ENCODE results near the gene IQSEC3.
"Not testable (repeated sequence)": the region's sequence is repeated elsewhere in the genome, so short reads cannot be mapped to it uniquely, and the experiment has no call there.

The IQSEC3 gene

GRCh38 chr12:66428-66781, at the start of gene IQSEC3:
IQSEC3 (plus strand) TSS chr12:66767; CDS start chr12:66883, 116 bp downstream.
- in situ Hi-C loops (cut with HindIII; ENCODE audit: low pct_unique_long_range_greater_than_20kb, low sequenced_read_pairs), result not testable (repeated sequence)

GRCh38 chr12:17370-18340, 48.9 kb upstream of the IQSEC3 start:
- DNase-seq (ENCODE audit: low read depth in 1 of 2, low spot score in 1 of 2); in situ Hi-C loops (cut with HindIII; ENCODE audit: low pct_unique_long_range_greater_than_20kb, low sequenced_read_pairs): not testable (repeated sequence)

More at GRCh38 chr12:66428-66781, at the start of gene IQSEC3:
- DNase-seq (ENCODE audit: low read depth in 1 of 2, low spot score in 1 of 2), result not testable (repeated sequence)

DNA sequence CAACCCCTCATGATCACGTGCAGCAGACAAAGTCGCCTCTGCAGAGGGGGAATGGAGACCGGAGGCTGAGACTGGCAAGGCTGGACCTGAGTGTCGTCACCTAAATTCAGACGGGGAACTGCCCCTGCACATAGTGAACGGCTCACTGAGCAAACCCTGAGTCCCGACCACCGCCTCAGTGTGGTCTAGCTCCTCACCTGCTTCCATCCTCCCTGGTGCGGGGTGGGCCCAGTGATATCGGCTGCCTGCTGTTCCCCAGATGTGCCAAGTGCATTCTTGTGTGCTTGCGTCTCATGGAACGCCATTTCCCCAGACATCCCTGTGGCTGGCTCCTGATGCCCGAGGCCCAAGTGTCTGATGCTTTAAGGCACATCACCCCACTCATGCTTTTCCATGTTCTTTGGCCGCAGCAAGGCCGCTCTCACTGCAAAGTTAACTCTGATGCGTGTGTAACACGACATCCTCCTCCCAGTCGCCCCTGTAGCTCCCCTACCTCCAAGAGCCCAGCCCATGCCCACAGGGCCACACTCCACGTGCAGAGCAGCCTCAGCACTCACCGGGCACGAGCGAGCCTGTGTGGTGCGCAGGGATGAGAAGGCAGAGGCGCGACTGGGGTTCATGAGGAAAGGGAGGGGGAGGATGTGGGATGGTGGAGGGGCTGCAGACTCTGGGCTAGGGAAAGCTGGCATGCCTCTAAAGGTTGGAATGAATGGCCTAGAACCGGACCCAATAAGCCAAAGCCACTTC, 47.6 kb upstream of the IQSEC3 start:
- in situ Hi-C loops (cut with HindIII; ENCODE audit: low pct_unique_long_range_greater_than_20kb, low sequenced_read_pairs); DNase-seq (ENCODE audit: low read depth in 1 of 2, low spot score in 1 of 2): not testable (repeated sequence)

DNA sequence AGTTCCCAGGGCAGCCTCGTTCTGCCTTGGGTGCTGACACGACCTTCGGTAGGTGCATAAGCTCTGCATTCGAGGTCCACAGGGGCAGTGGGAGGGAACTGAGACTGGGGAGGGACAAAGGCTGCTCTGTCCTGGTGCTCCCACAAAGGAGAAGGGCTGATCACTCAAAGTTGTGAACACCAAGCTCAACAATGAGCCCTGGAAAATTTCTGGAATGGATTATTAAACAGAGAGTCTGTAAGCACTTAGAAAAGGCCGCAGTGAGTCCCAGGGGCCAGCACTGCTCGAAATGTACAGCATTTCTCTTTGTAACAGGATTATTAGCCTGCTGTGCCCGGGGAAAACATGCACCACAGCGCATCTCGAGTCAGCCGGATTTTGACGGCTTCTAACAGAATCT, 46.7 kb upstream of the IQSEC3 start:
- in situ Hi-C loops (cut with HindIII; ENCODE audit: low pct_unique_long_range_greater_than_20kb, low sequenced_read_pairs); DNase-seq (ENCODE audit: low read depth in 1 of 2, low spot score in 1 of 2): not testable (repeated sequence)

DNA sequence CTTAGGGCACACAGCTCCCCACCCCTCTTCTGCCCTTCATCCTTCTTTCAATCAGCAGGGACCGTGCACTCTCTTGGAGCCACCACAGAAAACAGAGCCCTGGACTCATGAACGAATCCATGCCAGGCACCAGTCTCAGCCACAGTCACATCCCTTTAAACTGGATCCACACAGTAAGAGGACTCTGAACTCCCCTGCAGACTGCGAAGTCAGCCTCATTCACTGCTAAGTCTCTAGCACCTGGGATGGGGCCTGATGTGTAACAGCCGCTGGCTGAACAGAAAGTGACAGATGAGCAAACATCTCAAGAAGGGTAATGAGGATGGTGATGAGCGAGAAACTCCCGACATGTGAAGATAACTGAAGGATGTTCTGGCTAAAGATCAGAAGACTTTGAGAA, 45.8 kb upstream of the IQSEC3 start:
- in situ Hi-C loops (cut with HindIII; ENCODE audit: low pct_unique_long_range_greater_than_20kb, low sequenced_read_pairs), result no loop called here
- no peak for DNase-seq (ENCODE audit: low read depth in 1 of 2, low spot score in 1 of 2)
- TF ChIP-seq JUND (IDR thresholded peaks at IDR 0.05; ENCODE audit: low read depth), result no peak

GRCh38 chr12:21301-22189, 45.0 kb upstream of the IQSEC3 start:
- no peak for DNase-seq (ENCODE audit: low read depth in 1 of 2, low spot score in 1 of 2)
- no peak for TF ChIP-seq JUND (IDR thresholded peaks at IDR 0.05; ENCODE audit: low read depth)
- in situ Hi-C loops (cut with HindIII; ENCODE audit: low pct_unique_long_range_greater_than_20kb, low sequenced_read_pairs), result no loop called here

GRCh38 chr12:22190-22529, 44.4 kb upstream of the IQSEC3 start:
- no peak for DNase-seq (ENCODE audit: low read depth in 1 of 2, low spot score in 1 of 2)
- TF ChIP-seq JUND (IDR thresholded peaks at IDR 0.05; ENCODE audit: low read depth), result no peak
- in situ Hi-C loops (cut with HindIII; ENCODE audit: low pct_unique_long_range_greater_than_20kb, low sequenced_read_pairs), result no loop called here

DNA sequence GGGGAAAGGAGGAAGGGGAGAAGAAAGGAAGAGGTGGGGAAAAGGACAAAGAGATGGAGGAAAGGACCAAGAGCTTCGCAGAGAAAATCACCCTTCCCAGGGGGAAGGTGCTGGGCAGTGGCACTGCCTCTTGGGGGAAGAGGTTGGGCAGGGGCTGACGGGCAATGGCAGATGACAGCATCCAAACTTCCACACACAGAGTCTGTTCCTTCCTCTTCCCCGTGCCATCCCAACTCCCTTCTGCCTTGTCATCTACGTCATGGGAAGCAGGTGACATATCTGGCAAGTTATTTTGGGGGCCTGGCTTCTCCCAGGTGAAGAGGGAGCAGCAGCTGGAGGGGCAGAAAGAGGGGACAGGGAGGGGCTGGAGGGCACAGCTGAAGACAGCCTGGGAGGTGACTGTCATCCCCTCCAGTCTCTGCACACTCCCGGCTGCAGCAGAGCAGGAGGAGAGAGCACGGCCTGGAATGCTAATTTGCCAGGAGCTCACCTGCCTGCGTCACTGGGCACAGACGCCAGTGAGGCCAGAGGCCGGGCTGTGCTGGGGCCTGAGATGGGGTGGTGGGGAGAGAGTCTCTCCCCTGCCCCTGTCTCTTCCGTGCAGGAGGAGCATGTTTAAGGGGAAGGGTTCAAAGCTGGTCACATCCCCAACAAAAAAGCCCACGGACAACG, 43.9 kb upstream of the IQSEC3 start:
- in situ Hi-C loops (cut with HindIII; ENCODE audit: low pct_unique_long_range_greater_than_20kb, low sequenced_read_pairs), result no loop called here
- TF ChIP-seq JUND (IDR thresholded peaks at IDR 0.05; ENCODE audit: low read depth), result no peak
- no peak for DNase-seq (ENCODE audit: low read depth in 1 of 2, low spot score in 1 of 2)

DNA sequence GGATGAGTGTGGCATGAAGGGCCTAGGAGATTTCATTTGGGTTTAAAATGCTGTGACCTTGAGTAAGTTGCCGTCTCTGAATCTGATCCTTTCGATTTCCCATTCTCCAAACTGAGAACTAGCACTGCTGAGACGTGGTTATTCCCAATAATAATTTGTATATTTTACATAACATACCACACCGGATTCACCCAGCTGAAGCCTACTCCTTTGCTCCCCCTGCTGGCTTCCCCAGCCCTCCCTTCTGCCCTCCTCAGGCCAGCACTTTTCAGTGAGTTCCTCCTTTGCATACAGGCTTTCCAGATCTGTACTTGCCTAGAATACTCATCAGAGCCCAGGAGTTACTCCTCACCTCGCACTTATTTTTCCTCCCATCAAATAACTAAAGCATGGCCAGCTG, 38.7 kb upstream of the IQSEC3 start:
- in situ Hi-C loops (cut with HindIII; ENCODE audit: low pct_unique_long_range_greater_than_20kb, low sequenced_read_pairs); DNase-seq (ENCODE audit: low read depth in 1 of 2, low spot score in 1 of 2): not testable (repeated sequence)

GRCh38 chr12:38775-39174, 27.8 kb upstream of the IQSEC3 start:
- DNase-seq (ENCODE audit: low read depth in 1 of 2, low spot score in 1 of 2); in situ Hi-C loops (cut with HindIII; ENCODE audit: low pct_unique_long_range_greater_than_20kb, low sequenced_read_pairs): not testable (repeated sequence)

GRCh38 chr12:39555-40265, 26.9 kb upstream of the IQSEC3 start:
- DNase-seq (ENCODE audit: low read depth in 1 of 2, low spot score in 1 of 2); in situ Hi-C loops (cut with HindIII; ENCODE audit: low pct_unique_long_range_greater_than_20kb, low sequenced_read_pairs): not testable (repeated sequence)

DNA sequence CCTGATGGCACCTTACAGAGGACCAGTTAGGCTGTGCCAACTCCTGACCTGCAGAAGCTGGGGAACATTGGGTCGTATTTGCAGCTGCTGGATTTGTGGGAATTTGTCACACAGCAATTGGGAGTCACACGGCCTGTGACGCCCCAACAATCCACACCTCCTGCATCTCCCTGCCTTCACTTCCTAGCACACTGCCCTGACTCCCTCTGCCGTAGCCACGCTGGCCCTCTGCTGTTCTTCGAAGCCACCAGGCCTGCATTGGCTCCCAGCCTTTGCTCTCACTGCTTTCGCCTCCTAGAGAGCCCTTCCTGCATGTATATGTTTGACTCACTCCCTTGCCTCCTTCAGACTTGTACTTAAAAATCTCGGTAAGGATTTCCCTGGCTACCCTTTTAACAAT, 22.2 kb upstream of the IQSEC3 start:
- in situ Hi-C loops (cut with HindIII; ENCODE audit: low pct_unique_long_range_greater_than_20kb, low sequenced_read_pairs); DNase-seq (ENCODE audit: low read depth in 1 of 2, low spot score in 1 of 2): not testable (repeated sequence)

DNA sequence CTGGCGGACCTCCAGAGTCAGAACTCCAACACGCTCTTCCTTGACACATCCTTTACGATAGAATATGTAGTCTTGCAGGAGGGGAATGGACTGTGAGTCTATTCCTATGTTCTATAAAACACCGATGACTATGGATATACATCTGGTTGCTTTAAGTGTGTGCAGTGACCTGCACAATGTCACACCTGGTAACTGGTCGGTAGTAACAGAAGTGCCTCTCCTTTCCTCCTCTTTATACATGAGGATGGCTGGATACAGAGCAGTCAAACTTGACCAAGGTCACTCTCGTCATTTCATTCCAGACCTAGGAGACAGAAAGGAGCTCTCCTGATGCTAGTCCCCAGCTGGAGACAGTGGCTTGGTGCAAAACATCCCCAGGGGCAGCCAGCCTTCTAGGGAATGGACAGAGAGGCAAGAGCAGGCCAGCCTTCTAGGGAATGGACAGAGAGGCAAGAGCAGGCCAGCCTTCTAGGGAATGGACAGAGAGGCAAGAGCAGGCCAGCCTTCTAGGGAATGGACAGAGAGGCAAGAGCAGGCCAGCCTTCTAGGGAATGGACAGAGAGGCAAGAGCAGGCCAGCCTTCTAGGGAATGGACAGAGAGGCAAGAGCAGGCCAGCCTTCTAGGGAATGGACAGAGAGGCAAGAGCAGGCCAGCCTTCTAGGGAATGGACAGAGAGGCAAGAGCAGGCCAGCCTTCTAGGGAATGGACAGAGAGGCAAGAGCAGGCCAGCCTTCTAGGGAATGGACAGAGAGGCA, 21.2 kb upstream of the IQSEC3 start:
- DNase-seq (ENCODE audit: low read depth in 1 of 2, low spot score in 1 of 2); in situ Hi-C loops (cut with HindIII; ENCODE audit: low pct_unique_long_range_greater_than_20kb, low sequenced_read_pairs): not testable (repeated sequence)

DNA sequence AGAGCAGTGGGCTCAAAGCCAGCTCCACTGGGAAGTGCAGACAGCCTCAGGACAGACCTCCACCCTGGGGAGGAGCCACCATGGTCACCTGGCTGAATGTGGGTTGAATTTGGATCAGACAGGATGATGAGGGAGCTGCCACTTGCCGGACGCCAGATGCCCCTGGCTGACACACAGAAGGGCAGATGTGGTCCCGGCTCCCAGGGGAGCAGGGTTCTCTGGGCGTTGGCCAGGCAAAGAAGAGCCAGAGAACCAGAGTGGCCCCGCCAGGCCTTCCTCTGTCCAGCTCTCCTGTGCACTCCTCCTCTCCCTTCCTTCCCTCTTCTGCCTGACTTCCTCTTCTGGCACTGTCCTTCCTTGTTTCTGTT, 20.6 kb upstream of the IQSEC3 start:
- not testable (repeated sequence) for DNase-seq (ENCODE audit: low read depth in 1 of 2, low spot score in 1 of 2)

GRCh38 chr12:46542-46941, 20.0 kb upstream of the IQSEC3 start:
- DNase-seq (ENCODE audit: low read depth in 1 of 2, low spot score in 1 of 2); in situ Hi-C loops (cut with HindIII; ENCODE audit: low pct_unique_long_range_greater_than_20kb, low sequenced_read_pairs): not testable (repeated sequence)

More for the DNA sequence above, 20.6 kb upstream of the IQSEC3 start:
- in situ Hi-C loops (cut with HindIII; ENCODE audit: low pct_unique_long_range_greater_than_20kb, low sequenced_read_pairs), result not testable (repeated sequence)
